Spinal cord (tissue), 10 donors: ENCODE results near the gene FLVCR1. TPM values are rescaled to one million over a fixed set of nuclear protein-coding genes. Genes with fewer than 3 reads are reported as not detected.

Experiments
- DNase-seq, 6 donors: peaks; one replicate each; pipeline versions ENCODE4 v3.0.0 to v3.0.0-alpha.2; 2013 to 2015; ENCODE audit warnings: low spot score in 6 of 6, low read depth in 4 of 6
- H3K27ac ChIP-seq: one replicate; pipeline ENCODE4 v1.5.1; 2013; ENCODE audit warnings: low read depth, low read length, control low read depth
- H3K27me3 ChIP-seq: one replicate; pipeline ENCODE4 v1.6.1; 2013; ENCODE audit warnings: low read length; ENCODE audit not compliant: control insufficient read depth, insufficient read depth
- H3K36me3 ChIP-seq: one replicate; pipeline ENCODE4 v1.6.1; 2013; ENCODE audit warnings: low read length; ENCODE audit not compliant: control insufficient read depth, insufficient read depth
- H3K4me1 ChIP-seq: one replicate; pipeline ENCODE4 v1.6.1; 2013; ENCODE audit warnings: low read length; ENCODE audit not compliant: control insufficient read depth, insufficient read depth
- H3K4me3 ChIP-seq: one replicate; pipeline ENCODE4 v1.5.1; 2013; ENCODE audit warnings: low read depth, low read length, control low read depth
- H3K9me3 ChIP-seq: one replicate; pipeline ENCODE4 v1.6.1; 2013; ENCODE audit warnings: low read length; ENCODE audit not compliant: control insufficient read depth, insufficient read depth
- WGBS: methylation state at CpG from one replicate; pipeline ENCODE4 v1.1.5; 2013; ENCODE audit warnings: missing lambda C conversion rate; ENCODE audit not compliant: insufficient coverage; 5-methylcytosine and 5-hydroxymethylcytosine counted together
- polyA plus RNA-seq, 2 donors: library from polyadenylated mRNA; unstranded; fragments of 120-200 nt; gene quantifications; one replicate each; pipeline ENCODE4 v1.2.1, GENCODE V29; 2013; ENCODE audit not compliant: insufficient read length in 2 of 2
- small RNA-seq: library from RNA; depleted of rRNA; stranded (forward); fragments of <200 nt; gene quantifications from one replicate; pipeline ENCODE3, GENCODE V24; 2014; ENCODE audit warnings: low replicate concordance
- total RNA-seq, 2 donors: library from RNA; depleted of rRNA in 1 of 2; stranded (reverse); fragments of 120-200 nt in 1 of 2; fragments of >200 nt in 1 of 2; gene quantifications; one replicate each; pipeline versions ENCODE4 v1.2.3 to v1.2.4, GENCODE V29; 2013 to 2014
- donor health status: healthy.

Gene FLVCR1
- total and polyA plus RNA-seq, 4 donors, result 15.2 to 30.5 (median 19.3) TPM

- H3K27me3 ChIP-seq, result no peaks in the 10 kb centered on the region
- H3K4me1 ChIP-seq, result no peaks in the 10 kb centered on the region
- no peaks in the 10 kb centered on the region for H3K36me3 ChIP-seq
- H3K27ac ChIP-seq, result no peak overlapping the region
- DNase-seq, result no peak
- no peak overlapping the region for H3K4me3 ChIP-seq
- peaks cover 9% of the 10 kb centered on the region for H3K9me3 ChIP-seq
- no CpG with 5 or more reads among the region's 1 CpG for WGBS
These were observed 83.4 kb downstream of the FLVCR1 start for GRCh38 chr1:212941452-212941851.

- no peak overlapping the region for H3K27ac ChIP-seq
- no peak for DNase-seq
- H3K36me3 ChIP-seq, result no peaks in the 10 kb centered on the region
- H3K4me1 ChIP-seq, result no peaks in the 10 kb centered on the region
- WGBS, result 100% methylated on average over 4 of the region's 6 CpGs
- no peak overlapping the region for H3K4me3 ChIP-seq
- no peaks in the 10 kb centered on the region for H3K27me3 ChIP-seq
- H3K9me3 ChIP-seq, result peaks cover 9% of the 10 kb centered on the region
These were observed 84.8 kb downstream of the FLVCR1 start for GRCh38 chr1:212942679-212943392.

- Histone ChIP-seq H3K36me3 (no peaks in the 10 kb centered on the region), H3K4me1 (no peaks in the 10 kb centered on the region), H3K27ac (no peak overlapping the region), H3K9me3 (peaks cover 9% of the 10 kb centered on the region), H3K27me3 (no peaks in the 10 kb centered on the region), H3K4me3 (no peak overlapping the region)
- no peak for DNase-seq
- WGBS, result 96% methylated on average over 4 of the region's 4 CpGs
These were observed 85.3 kb downstream of the FLVCR1 start for GRCh38 chr1:212943393-212943710.

GRCh38 chr1:212944229-212944901, 86.3 kb downstream of the FLVCR1 start:
- DNase-seq, result no peak
- 83% methylated on average over 2 of the region's 6 CpGs for WGBS
- Histone ChIP-seq H3K27ac (no peak overlapping the region), H3K36me3 (no peaks in the 10 kb centered on the region), H3K4me1 (no peaks in the 10 kb centered on the region), H3K4me3 (no peak overlapping the region), H3K9me3 (peaks cover 9% of the 10 kb centered on the region), H3K27me3 (no peaks in the 10 kb centered on the region)

DNA sequence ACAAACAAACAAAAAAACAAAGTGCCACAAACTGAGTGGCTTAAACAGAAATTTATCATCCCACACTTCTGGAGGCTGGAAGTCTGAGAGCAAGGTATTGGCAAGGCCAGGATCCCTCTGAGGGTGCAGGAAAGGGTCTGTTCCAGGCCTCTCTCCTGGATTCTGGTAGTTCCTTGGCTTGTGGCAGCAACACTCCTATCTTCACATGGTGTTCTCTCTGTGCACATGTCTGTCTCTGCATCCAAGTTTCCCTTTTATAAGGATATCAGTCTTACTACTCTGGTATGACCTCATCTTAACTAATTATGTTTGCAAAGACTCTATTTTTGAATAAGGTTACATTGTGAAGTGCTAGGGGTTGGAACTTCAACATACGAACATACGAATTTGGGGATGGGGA, 87.0 kb downstream of the FLVCR1 start:
- peaks cover 2% of the 10 kb centered on the region for H3K27me3 ChIP-seq
- H3K4me1 ChIP-seq, result peaks cover 4% of the 10 kb centered on the region
- H3K4me3 ChIP-seq, result no peak overlapping the region
- no peak overlapping the region for H3K27ac ChIP-seq
- H3K36me3 ChIP-seq, result no peaks in the 10 kb centered on the region
- DNase-seq, result no peak
- peaks cover 6% of the 10 kb centered on the region for H3K9me3 ChIP-seq
- no CpG with 5 or more reads among the region's 2 CpGs for WGBS

DNA sequence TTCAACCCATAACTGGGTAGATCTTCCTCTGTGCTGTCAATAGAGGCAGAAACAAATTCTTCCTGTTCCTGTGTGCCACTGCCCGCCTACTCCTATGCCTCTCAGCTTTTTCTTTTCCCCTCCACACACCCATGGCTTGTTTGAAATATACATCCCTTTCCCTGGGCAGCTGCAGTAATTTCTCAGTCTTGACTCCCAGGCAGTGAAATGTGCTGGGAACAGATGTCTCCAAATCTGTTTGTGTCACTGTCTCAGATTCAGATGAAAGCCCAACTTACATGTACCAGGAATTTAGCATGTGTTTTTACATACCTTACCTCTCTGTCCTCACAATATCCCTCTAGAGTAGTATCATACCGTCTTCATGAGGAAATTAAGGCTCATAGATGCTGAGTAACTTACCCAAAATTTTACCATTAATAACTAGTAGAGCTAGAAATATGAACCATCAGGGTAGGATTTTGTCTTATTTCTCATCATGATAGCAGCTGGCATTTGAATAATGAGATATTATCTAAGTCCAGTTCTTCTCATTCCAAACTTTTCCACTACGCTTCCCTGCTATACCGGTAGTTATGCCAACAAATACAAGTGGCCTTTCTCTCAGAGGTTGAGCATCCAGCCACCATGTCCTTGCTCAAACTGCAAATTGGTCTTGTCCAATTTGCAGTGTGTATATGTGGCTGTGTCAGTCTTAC, 87.5 kb downstream of the FLVCR1 start:
- Histone ChIP-seq H3K27ac (no peak overlapping the region), H3K36me3 (no peaks in the 10 kb centered on the region), H3K4me3 (no peak overlapping the region), H3K27me3 (peaks cover 2% of the 10 kb centered on the region), H3K9me3 (peaks cover 2% of the 10 kb centered on the region), H3K4me1 (peaks cover 7% of the 10 kb centered on the region)
- WGBS, result 100% methylated on average over 1 of the region's 4 CpGs
- DNase-seq, result peak in 1 of 6 donors; percentile 22

- no peaks in the 10 kb centered on the region for H3K36me3 ChIP-seq
- peaks cover 5% of the 10 kb centered on the region for H3K27me3 ChIP-seq
- DNase-seq, result no peak
- H3K4me1 ChIP-seq, result peaks cover 16% of the 10 kb centered on the region
- no peaks in the 10 kb centered on the region for H3K9me3 ChIP-seq
- no peak overlapping the region for H3K4me3 ChIP-seq
- no peak overlapping the region for H3K27ac ChIP-seq
These were observed 88.8 kb downstream of the FLVCR1 start for GRCh38 chr1:212946872-212947271.

Small RNA genes lying within 50 kb of the gene (small RNA-seq; reads per million reads assigned to genes)
- gene AC104333.1 (not detected), gene AC104333.2 (not detected)

Other genes starting within 250 kb of the FLVCR1 start
- gene ATF3, start 249.5 kb upstream of the FLVCR1 start, total RNA-seq, result 10 to 100 TPM in 1 of 2 donors, 1 to 10 TPM in 1; 6.0 to 18.3 TPM
- 1 to 10 TPM; 5.3 to 5.9 TPM for gene ATF3, start 249.5 kb upstream of the FLVCR1 start, polyA plus RNA-seq
- 1 to 10 TPM; 2.7 to 3.0 TPM for gene BATF3, start 158.4 kb upstream of the FLVCR1 start, total RNA-seq
- 1 to 10 TPM; 4.1 to 7.2 TPM for gene BATF3, start 158.4 kb upstream of the FLVCR1 start, polyA plus RNA-seq
- gene NSL1, start 66.5 kb upstream of the FLVCR1 start, total RNA-seq, result 10 to 100 TPM; 51.8 to 72.4 TPM
- gene NSL1, start 66.5 kb upstream of the FLVCR1 start, polyA plus RNA-seq, result 10 to 100 TPM; 41.4 to 48.3 TPM
- 10 to 100 TPM; 20.4 to 23.4 TPM for gene TATDN3, start 66.4 kb upstream of the FLVCR1 start, total RNA-seq
- 10 to 100 TPM; 19.1 to 24.7 TPM for gene TATDN3, start 66.4 kb upstream of the FLVCR1 start, polyA plus RNA-seq
- gene SPATA45, start 10.6 kb upstream of the FLVCR1 start, total RNA-seq, result 1 to 10 TPM; 1.3 to 4.7 TPM
- 1 to 10 TPM in 1 of 2 donors, under 1 TPM in 1; 0.52 to 1.1 TPM for gene SPATA45, start 10.6 kb upstream of the FLVCR1 start, polyA plus RNA-seq
- gene VASH2, start 92.3 kb downstream of the FLVCR1 start, total RNA-seq, result 10 to 100 TPM in 1 of 2 donors, 1 to 10 TPM in 1; 9.0 to 10.3 TPM
- gene VASH2, start 92.3 kb downstream of the FLVCR1 start, polyA plus RNA-seq, result 10 to 100 TPM; 20.3 to 24.7 TPM
- 10 to 100 TPM; 50.9 to 63.9 TPM for gene ANGEL2, start 157.6 kb downstream of the FLVCR1 start, total RNA-seq
- 10 to 100 TPM; 38.4 to 43.8 TPM for gene ANGEL2, start 157.6 kb downstream of the FLVCR1 start, polyA plus RNA-seq
- gene RPS6KC1, start 193.0 kb downstream of the FLVCR1 start, total RNA-seq, result 10 to 100 TPM; 33.4 to 66.9 TPM
- 10 to 100 TPM; 26.2 to 34.1 TPM for gene RPS6KC1, start 193.0 kb downstream of the FLVCR1 start, polyA plus RNA-seq